ENCODE results near the gene PPP1R10. TPM values are rescaled to one million over a fixed set of nuclear protein-coding genes. Genes with fewer than 3 reads are reported as not detected.

Gene PPP1R10
- total and polyA plus RNA-seq, 2 of the 13 experiments (the other 11 are each of a cell fraction or from before 2014, with no cell fraction given) = 26.3 to 38.4 TPM

DNA sequence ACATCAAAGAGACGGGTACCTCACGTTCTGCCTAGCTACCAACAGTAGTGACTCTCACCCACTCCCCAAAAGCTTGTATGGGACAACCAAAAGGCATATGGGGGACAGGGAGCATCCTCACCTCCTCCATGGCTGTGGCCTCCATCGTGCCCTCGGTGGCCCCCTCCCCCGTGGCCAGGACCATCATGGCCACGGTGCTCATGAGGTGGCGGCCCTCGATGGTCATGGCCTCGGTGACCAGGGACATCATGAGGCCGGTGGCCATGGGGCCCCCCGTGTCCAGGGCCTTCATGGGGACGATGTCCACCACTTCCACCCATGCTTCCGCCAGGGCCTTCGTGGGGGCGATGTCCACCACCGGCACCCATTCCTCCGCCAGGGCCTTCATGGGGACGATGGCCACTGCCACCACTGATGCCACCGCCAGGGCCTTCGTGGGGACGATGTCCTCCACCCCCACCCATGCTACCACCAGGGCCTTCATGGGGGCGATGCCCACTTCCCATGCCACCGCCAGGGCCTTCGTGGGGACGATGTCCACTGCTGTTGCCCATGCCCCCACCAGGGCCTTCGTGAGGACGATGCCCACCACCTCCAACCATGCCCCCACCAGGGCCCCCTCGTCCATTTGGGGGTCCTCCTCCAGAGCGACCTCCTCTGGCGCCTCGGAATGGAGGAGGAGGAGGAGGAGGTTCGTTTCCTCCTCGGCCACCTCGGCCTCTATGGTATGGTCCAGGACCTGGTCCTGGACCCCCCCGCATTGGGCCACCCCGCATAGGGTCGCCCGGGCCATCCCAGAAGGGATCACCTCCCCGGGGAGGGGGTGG, 15.0 kb downstream of the PPP1R10 start (continued):
- TF ChIP-seq ATF6 (CRISPR knock-in tag; conservative IDR thresholded peaks at IDR 0.05) = no peak
- no peak for TF ChIP-seq ZNF747 (CRISPR knock-in tag; IDR thresholded peaks at IDR 0.05; ENCODE audit: borderline replicate concordance)
- TF ChIP-seq ZNF333 (CRISPR knock-in tag; IDR thresholded peaks at IDR 0.05; ENCODE audit: borderline replicate concordance) = no peak
- TF ChIP-seq ZNF75D (CRISPR knock-in tag; IDR thresholded peaks at IDR 0.05; ENCODE audit: borderline replicate concordance) = no peak
- no peak for TF ChIP-seq HNRNPUL1 (IDR thresholded peaks at IDR 0.05; ENCODE audit: low read depth, low read length)
- TF ChIP-seq MED1 (CRISPR knock-in tag; IDR thresholded peaks at IDR 0.05) = no peak
- TF ChIP-seq ZNF792 (CRISPR knock-in tag; IDR thresholded peaks at IDR 0.05) = no peak
- no peak for TF ChIP-seq SOX6 (IDR thresholded peaks at IDR 0.05)
- no peak for TF ChIP-seq SOX6 (CRISPR knock-in tag; IDR thresholded peaks at IDR 0.05)
- TF ChIP-seq MIER3 (CRISPR knock-in tag; IDR thresholded peaks at IDR 0.05; ENCODE audit: borderline replicate concordance) = no peak
- no peak for TF ChIP-seq DDIT3 (CRISPR knock-in tag; IDR thresholded peaks at IDR 0.05)
- TF ChIP-seq, protein P1, sequence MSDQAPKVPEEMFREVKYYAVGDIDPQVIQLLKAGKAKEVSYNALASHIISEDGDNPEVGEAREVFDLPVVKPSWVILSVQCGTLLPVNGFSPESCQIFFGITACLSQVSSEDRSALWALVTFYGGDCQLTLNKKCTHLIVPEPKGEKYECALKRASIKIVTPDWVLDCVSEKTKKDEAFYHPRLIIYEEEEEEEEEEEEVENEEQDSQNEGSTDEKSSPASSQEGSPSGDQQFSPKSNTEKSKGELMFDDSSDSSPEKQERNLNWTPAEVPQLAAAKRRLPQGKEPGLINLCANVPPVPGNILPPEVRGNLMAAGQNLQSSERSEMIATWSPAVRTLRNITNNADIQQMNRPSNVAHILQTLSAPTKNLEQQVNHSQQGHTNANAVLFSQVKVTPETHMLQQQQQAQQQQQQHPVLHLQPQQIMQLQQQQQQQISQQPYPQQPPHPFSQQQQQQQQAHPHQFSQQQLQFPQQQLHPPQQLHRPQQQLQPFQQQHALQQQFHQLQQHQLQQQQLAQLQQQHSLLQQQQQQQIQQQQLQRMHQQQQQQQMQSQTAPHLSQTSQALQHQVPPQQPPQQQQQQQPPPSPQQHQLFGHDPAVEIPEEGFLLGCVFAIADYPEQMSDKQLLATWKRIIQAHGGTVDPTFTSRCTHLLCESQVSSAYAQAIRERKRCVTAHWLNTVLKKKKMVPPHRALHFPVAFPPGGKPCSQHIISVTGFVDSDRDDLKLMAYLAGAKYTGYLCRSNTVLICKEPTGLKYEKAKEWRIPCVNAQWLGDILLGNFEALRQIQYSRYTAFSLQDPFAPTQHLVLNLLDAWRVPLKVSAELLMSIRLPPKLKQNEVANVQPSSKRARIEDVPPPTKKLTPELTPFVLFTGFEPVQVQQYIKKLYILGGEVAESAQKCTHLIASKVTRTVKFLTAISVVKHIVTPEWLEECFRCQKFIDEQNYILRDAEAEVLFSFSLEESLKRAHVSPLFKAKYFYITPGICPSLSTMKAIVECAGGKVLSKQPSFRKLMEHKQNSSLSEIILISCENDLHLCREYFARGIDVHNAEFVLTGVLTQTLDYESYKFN (CRISPR knock-in tag; conservative IDR thresholded peaks at IDR 0.05) = no peak
- TF ChIP-seq KDM3A (CRISPR knock-in tag; IDR thresholded peaks at IDR 0.05; ENCODE audit: low read depth) = no peak
- no peak for TF ChIP-seq ZNF841 (CRISPR knock-in tag; IDR thresholded peaks at IDR 0.05; ENCODE audit: borderline replicate concordance)
- no peak for TF ChIP-seq ZNF407 (CRISPR knock-in tag; IDR thresholded peaks at IDR 0.05; ENCODE audit: not compliant biosample characterization)
- no peak for TF ChIP-seq DNMT3B (CRISPR knock-in tag; conservative IDR thresholded peaks at IDR 0.05)
